K562 (cell line): ENCODE results near the gene FBXL12. TPM values are rescaled to one million over a fixed set of nuclear protein-coding genes. Genes with fewer than 3 reads are reported as not detected.

Experiments used
- KLF13 ChIP-seq: fragments of 450-650 bp; IDR thresholded peaks from 2 replicates; pipeline ENCODE4 v1.6.1; 2016; ENCODE audit warnings: missing genetic modification characterization, low read depth, mild to moderate bottlenecking, missing compliant biosample characterization, moderate library complexity, borderline replicate concordance
- LEF1 ChIP-seq: fragments of 450-650 bp; IDR thresholded peaks from 2 replicates; pipeline ENCODE4 v1.6.1; 2016; ENCODE audit warnings: mild to moderate bottlenecking
- POLR2A ChIP-seq: fragments of 450-650 bp; conservative IDR thresholded peaks from 2 replicates; pipeline ENCODE4 v1.6.1; 2016
- XRCC5 ChIP-seq: fragments of 200-400 bp; formaldehyde crosslinking; IDR thresholded peaks from 2 replicates; pipeline ENCODE4 v1.6.1; 2017; ENCODE audit warnings: low read depth, mild to moderate bottlenecking, low read length
- ZNF124 ChIP-seq: sonication (generic); formaldehyde crosslinking; IDR thresholded peaks from 2 replicates; pipeline ENCODE4 v1.8.1; 2022; ENCODE audit warnings: missing genetic modification reagents
- ZNF41 ChIP-seq: fragments of 250-450 bp; sonication (Bioruptor Pico); conservative IDR thresholded peaks from 2 replicates; pipeline ENCODE4 v1.4.0; 2020; ENCODE audit warnings: mild to moderate bottlenecking
- ZNF830 ChIP-seq: fragments of 250-450 bp; sonication (Bioruptor Pico); IDR thresholded peaks from 2 replicates; pipeline ENCODE4 v1.5.0; 2021; ENCODE audit warnings: mild to moderate bottlenecking
- polyA plus RNA-seq, 8 experiments: library from polyadenylated mRNA; depleted of rRNA in 4 of 8; stranded (reverse) in 5 of 8; unstranded in 3 of 8; fragments of >200 nt; fragmentation: Nextera tagmentation in 2 of 8; fragmentation: Illumina TruSeq in 1 of 8; extraction: Ambion mirVana in 2 of 8; extraction: Trizol in 1 of 8; gene quantifications; 2 replicates each; pipeline versions ENCODE4 v1.2.1 to v1.2.3, GENCODE V29; 2011 to 2014; ENCODE audit warnings: inconsistent platforms in 1 of 8, missing spikeins in 1 of 8
- total RNA-seq, 7 experiments: library from RNA; depleted of rRNA in 6 of 7; stranded (reverse); fragments of >200 nt in 6 of 7; fragmentation: Illumina TruSeq in 2 of 7; extraction: Trizol in 2 of 7; gene quantifications; 2 replicates each; pipeline versions ENCODE4 v1.2.1 to v1.2.3, GENCODE V29; 2011 to 2021; ENCODE audit warnings: low replicate concordance in 1 of 7
- TF ChIP-seq, protein P1 (sequence below): sonication (generic); formaldehyde crosslinking; IDR thresholded peaks from 2 replicates; pipeline ENCODE4 v1.8.0; 2023; ENCODE audit warnings: mild to moderate bottlenecking, missing genetic modification reagents
- TF ChIP-seq, protein P2 (sequence below), 2 experiments: fragments of 450-650 bp in 1 of 2; sonication (generic) in 1 of 2; formaldehyde crosslinking; conservative IDR thresholded peaks; 2 replicates each; pipeline versions ENCODE4 v1.4.0 to v1.8.1; 2020 to 2022; ENCODE audit warnings: mild to moderate bottlenecking in 1 of 2, missing genetic modification reagents in 1 of 2
- TF ChIP-seq, protein P3 (sequence below), 2 experiments: fragments of 450-650 bp in 1 of 2; sonication (generic) in 1 of 2; formaldehyde crosslinking in 1 of 2; IDR thresholded peaks; 2 replicates each; pipeline versions ENCODE4 v1.7.1 to v1.9.0; 2016 to 2022; ENCODE audit warnings: inconsistent platforms in 1 of 2, mild to moderate bottlenecking in 1 of 2, missing genetic modification reagents in 1 of 2
- TF ChIP-seq, protein P4 (sequence below): fragments of 450-650 bp; IDR thresholded peaks from one replicate; pipeline ENCODE4 v1.6.1; 2018; ENCODE audit warnings: mild to moderate bottlenecking, moderate library complexity; ENCODE audit not compliant: partially characterized antibody

FBXL12 gene
- total and polyA plus RNA-seq, 9 of the 15 experiments (the other 6 are each of a cell fraction or from before 2014, with no cell fraction given), result 2.7 to 40.5 (median 26.5) TPM

DNA sequence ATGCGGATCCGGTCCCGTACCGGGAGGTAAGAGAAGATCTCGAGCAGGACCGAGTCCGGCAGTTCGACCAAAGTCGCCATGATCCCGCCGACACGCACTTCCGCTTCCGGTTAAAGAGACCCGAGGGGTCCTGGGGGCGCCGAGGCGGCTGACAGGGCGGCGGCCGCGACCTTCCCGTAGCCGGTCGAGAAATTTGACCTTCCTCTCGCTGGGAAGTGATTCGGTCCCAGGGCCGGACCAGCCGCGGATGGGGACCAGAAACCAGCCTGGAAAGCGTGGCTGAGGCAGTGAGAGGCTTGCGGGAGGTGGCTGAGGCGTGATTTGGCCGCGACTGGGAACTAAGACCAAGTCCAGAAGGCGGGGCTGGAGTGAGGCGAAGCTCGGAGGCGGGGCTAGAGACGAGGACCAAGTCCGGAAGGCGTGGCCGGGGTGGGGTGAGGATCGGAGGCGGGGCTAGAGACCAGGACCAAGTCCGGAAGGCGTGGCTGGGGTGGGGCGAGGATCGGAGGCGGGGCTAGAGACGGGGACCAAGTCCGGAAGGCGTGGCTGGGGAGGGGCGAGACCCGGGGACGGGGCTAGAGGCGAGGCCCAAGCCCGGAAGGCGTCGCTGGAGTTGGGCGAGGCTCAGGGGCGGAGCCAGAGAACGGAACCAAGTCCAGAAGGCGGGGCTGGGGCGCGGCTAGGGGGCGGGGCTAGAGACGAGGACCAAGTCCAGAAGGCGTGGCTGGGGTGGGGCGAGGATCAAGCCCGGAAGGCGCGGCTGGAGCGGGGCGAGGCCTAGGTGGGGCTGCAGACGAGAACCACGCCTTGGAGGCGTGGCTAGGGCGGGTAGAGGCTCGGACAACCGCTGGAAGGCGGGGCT lies at the start of gene FBXL12 (continued):
- TF ChIP-seq, protein P1, sequence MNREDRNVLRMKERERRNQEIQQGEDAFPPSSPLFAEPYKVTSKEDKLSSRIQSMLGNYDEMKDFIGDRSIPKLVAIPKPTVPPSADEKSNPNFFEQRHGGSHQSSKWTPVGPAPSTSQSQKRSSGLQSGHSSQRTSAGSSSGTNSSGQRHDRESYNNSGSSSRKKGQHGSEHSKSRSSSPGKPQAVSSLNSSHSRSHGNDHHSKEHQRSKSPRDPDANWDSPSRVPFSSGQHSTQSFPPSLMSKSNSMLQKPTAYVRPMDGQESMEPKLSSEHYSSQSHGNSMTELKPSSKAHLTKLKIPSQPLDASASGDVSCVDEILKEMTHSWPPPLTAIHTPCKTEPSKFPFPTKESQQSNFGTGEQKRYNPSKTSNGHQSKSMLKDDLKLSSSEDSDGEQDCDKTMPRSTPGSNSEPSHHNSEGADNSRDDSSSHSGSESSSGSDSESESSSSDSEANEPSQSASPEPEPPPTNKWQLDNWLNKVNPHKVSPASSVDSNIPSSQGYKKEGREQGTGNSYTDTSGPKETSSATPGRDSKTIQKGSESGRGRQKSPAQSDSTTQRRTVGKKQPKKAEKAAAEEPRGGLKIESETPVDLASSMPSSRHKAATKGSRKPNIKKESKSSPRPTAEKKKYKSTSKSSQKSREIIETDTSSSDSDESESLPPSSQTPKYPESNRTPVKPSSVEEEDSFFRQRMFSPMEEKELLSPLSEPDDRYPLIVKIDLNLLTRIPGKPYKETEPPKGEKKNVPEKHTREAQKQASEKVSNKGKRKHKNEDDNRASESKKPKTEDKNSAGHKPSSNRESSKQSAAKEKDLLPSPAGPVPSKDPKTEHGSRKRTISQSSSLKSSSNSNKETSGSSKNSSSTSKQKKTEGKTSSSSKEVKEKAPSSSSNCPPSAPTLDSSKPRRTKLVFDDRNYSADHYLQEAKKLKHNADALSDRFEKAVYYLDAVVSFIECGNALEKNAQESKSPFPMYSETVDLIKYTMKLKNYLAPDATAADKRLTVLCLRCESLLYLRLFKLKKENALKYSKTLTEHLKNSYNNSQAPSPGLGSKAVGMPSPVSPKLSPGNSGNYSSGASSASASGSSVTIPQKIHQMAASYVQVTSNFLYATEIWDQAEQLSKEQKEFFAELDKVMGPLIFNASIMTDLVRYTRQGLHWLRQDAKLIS, result no peak
- TF ChIP-seq POLR2A, result peak; percentile 97
- no peak for TF ChIP-seq LEF1
- no peak for TF ChIP-seq KLF13
- TF ChIP-seq ZNF830 (CRISPR knock-in tag), result no peak
- TF ChIP-seq XRCC5, result no peak
- TF ChIP-seq, protein P2, sequence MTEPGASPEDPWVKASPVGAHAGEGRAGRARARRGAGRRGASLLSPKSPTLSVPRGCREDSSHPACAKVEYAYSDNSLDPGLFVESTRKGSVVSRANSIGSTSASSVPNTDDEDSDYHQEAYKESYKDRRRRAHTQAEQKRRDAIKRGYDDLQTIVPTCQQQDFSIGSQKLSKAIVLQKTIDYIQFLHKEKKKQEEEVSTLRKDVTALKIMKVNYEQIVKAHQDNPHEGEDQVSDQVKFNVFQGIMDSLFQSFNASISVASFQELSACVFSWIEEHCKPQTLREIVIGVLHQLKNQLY (CRISPR knock-in tag; conservative IDR thresholded peaks at IDR 0.05), result no peak
- TF ChIP-seq ZNF124 (CRISPR knock-in tag), result no peak
- TF ChIP-seq, protein P3, sequence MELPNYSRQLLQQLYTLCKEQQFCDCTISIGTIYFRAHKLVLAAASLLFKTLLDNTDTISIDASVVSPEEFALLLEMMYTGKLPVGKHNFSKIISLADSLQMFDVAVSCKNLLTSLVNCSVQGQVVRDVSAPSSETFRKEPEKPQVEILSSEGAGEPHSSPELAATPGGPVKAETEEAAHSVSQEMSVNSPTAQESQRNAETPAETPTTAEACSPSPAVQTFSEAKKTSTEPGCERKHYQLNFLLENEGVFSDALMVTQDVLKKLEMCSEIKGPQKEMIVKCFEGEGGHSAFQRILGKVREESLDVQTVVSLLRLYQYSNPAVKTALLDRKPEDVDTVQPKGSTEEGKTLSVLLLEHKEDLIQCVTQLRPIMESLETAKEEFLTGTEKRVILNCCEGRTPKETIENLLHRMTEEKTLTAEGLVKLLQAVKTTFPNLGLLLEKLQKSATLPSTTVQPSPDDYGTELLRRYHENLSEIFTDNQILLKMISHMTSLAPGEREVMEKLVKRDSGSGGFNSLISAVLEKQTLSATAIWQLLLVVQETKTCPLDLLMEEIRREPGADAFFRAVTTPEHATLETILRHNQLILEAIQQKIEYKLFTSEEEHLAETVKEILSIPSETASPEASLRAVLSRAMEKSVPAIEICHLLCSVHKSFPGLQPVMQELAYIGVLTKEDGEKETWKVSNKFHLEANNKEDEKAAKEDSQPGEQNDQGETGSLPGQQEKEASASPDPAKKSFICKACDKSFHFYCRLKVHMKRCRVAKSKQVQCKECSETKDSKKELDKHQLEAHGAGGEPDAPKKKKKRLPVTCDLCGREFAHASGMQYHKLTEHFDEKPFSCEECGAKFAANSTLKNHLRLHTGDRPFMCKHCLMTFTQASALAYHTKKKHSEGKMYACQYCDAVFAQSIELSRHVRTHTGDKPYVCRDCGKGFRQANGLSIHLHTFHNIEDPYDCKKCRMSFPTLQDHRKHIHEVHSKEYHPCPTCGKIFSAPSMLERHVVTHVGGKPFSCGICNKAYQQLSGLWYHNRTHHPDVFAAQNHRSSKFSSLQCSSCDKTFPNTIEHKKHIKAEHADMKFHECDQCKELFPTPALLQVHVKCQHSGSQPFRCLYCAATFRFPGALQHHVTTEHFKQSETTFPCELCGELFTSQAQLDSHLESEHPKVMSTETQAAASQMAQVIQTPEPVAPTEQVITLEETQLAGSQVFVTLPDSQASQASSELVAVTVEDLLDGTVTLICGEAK (IDR thresholded peaks at IDR 0.05), result peak; percentile 96
- TF ChIP-seq, protein P3 (CRISPR knock-in tag; IDR thresholded peaks at IDR 0.05), result no peak
- TF ChIP-seq, protein P4, sequence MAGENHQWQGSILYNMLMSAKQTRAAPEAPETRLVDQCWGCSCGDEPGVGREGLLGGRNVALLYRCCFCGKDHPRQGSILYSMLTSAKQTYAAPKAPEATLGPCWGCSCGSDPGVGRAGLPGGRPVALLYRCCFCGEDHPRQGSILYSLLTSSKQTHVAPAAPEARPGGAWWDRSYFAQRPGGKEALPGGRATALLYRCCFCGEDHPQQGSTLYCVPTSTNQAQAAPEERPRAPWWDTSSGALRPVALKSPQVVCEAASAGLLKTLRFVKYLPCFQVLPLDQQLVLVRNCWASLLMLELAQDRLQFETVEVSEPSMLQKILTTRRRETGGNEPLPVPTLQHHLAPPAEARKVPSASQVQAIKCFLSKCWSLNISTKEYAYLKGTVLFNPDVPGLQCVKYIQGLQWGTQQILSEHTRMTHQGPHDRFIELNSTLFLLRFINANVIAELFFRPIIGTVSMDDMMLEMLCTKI, result no peak
- TF ChIP-seq ZNF41, result no peak
